Mucosa of rectum (tissue), 2 donors: ENCODE data around the gene ZNRD2.

Experiments used
- H3K27ac ChIP-seq, 2 donors: one replicate each; pipeline ENCODE4 v1.7.0; 2013; ENCODE audit warnings: inconsistent platforms in 2 of 2, low read depth in 2 of 2, low read length in 2 of 2
- H3K27me3 ChIP-seq, 2 donors: one replicate each; pipeline ENCODE4 v1.7.0; 2013; ENCODE audit warnings: low read length in 2 of 2; ENCODE audit not compliant: control insufficient read depth in 2 of 2, insufficient read depth in 2 of 2
- H3K36me3 ChIP-seq, 2 donors: one replicate each; pipeline ENCODE4 v1.7.0; 2013; ENCODE audit warnings: low read length in 2 of 2; ENCODE audit not compliant: control insufficient read depth in 2 of 2, insufficient read depth in 2 of 2
- H3K4me1 ChIP-seq, 2 donors: one replicate each; pipeline ENCODE4 v1.7.0; 2013; ENCODE audit warnings: low read length in 2 of 2, mild to moderate bottlenecking in 1 of 2; ENCODE audit not compliant: control insufficient read depth in 2 of 2, insufficient read depth in 2 of 2
- H3K4me3 ChIP-seq, 2 donors: one replicate each; pipeline ENCODE4 v1.7.0; 2013; ENCODE audit warnings: low read length in 2 of 2
- H3K9ac ChIP-seq, 2 donors: one replicate each; pipeline ENCODE4 v1.7.0; 2013; ENCODE audit warnings: low read length in 2 of 2, low read depth in 1 of 2, mild to moderate bottlenecking in 1 of 2
- H3K9me3 ChIP-seq, 2 donors: one replicate each; pipeline ENCODE4 v1.7.0; 2013; ENCODE audit warnings: low read length in 2 of 2; ENCODE audit not compliant: control insufficient read depth in 2 of 2
- donor health status: healthy.
- donor health status: Normal muscosa, but diverticular disease.

ZNRD2 gene

GRCh38 chr11:65617990-65618751 is 47.9 kb downstream of the ZNRD2 start:
- H3K36me3 ChIP-seq: peaks cover 38 to 50% of the 10 kb centered on the region in 2 donors
- peaks cover 15 to 16% of the 10 kb centered on the region in 2 donors for H3K4me1 ChIP-seq
- H3K9me3 ChIP-seq: no peaks in the 10 kb centered on the region
- H3K27ac ChIP-seq: no peak overlapping the region
- H3K9ac ChIP-seq: no peak overlapping the region
- H3K4me3 ChIP-seq: no peak overlapping the region
- H3K27me3 ChIP-seq: no peaks in the 10 kb centered on the region

- Histone ChIP-seq H3K9me3 (no peaks in the 10 kb centered on the region), H3K4me3 (no peak overlapping the region), H3K4me1 (peaks cover 12 to 15% of the 10 kb centered on the region in 2 donors), H3K9ac (no peak overlapping the region), H3K27ac (no peak overlapping the region), H3K36me3 (peaks cover 44 to 56% of the 10 kb centered on the region in 2 donors), H3K27me3 (no peaks in the 10 kb centered on the region)
Observed at GRCh38 chr11:65618763-65619162, 48.5 kb downstream of the ZNRD2 start.

DNA sequence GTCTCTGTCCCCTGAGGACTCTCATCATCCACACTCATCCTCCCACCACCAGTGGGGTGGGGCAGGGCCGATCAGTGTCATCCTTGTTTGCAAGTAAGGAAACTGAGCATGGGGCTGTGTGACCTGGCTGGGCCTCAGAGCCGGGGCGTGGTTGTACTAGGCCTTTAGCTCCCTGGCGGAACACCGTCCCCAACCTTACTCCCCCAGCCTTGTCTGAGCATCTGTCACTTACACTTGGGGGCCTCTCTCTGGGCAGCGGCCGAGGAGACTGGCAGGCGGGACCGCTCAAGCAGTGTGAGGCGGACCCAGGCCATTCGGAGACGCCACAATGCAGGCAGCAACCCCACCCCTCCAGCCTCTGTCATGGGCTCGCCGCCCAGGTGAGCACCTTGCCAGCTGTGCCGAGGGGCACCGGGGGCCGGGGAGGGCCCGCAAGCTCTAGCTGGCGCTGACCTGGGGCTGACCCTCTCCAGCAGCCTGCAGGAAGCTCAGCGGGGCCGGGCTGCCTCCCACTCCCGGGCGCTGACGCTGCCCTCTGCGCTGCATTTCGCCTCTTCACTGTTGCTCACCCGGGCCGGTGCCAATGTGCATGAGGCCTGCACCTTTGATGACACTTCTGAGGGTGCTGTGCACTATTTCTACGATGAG is 49.1 kb downstream of the ZNRD2 start:
- Histone ChIP-seq H3K9ac (no peak overlapping the region), H3K9me3 (no peaks in the 10 kb centered on the region), H3K36me3 (peaks cover 45 to 62% of the 10 kb centered on the region in 2 donors), H3K27ac (no peak overlapping the region), H3K27me3 (no peaks in the 10 kb centered on the region), H3K4me1 (peaks cover 12 to 15% of the 10 kb centered on the region in 2 donors), H3K4me3 (no peak overlapping the region)

DNA sequence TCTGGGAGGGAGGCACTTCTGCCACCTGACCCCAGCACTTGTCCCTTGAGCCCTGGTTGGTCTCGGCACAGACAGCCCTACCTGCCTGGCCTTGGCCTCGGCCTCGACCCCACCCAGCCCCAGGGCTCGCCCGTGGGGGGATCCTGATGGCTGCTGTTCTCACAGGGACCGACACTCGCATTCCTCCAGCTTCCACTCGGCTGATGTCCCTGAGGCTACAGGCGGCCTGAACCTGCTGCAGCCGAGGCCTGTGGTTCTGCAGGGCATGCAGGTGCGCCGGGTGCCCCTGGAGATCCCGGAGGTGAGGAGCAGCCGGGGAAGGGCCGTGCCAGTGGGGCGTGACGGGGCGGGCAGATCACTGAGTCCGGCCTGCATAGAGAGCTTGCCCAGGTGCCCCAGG is 50.4 kb downstream of the ZNRD2 start:
- H3K27me3 ChIP-seq: no peaks in the 10 kb centered on the region
- no peak overlapping the region for H3K27ac ChIP-seq
- peaks cover 49 to 66% of the 10 kb centered on the region in 2 donors for H3K36me3 ChIP-seq
- no peak overlapping the region for H3K9ac ChIP-seq
- H3K9me3 ChIP-seq: no peaks in the 10 kb centered on the region
- peaks cover 12 to 15% of the 10 kb centered on the region in 2 donors for H3K4me1 ChIP-seq
- H3K4me3 ChIP-seq: no peak overlapping the region

DNA sequence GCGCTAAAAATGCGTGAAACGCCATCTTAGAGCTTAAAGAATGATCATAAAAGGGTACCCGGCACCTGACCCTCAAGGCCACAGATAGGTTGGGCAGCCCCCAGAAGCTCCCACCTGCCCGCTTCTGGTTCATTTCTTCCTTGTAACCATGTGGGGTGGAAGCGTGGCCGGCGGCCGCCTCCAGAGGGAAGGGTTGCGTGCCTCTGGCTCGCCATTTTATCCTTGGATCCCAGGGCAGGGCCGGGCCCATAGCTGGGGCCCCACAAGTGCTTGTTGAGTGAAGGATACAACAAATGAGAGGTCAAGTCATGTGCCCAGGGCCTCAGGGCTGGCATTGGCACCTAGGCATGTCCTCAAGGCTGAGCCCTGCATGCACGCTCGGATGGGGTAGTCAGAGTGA is 51.2 kb downstream of the ZNRD2 start:
- no peaks in the 10 kb centered on the region for H3K27me3 ChIP-seq
- H3K36me3 ChIP-seq: peaks cover 54 to 72% of the 10 kb centered on the region in 2 donors
- no peak overlapping the region for H3K9ac ChIP-seq
- H3K9me3 ChIP-seq: no peaks in the 10 kb centered on the region
- peaks cover 9 to 11% of the 10 kb centered on the region in 2 donors for H3K4me1 ChIP-seq
- no peak overlapping the region for H3K4me3 ChIP-seq
- no peak overlapping the region for H3K27ac ChIP-seq
